ENCODE results near the gene MTCL3.

GRCh38 chr6:127475135-127475822, 43.9 kb downstream of the MTCL3 start:
- TF ChIP-seq TAF1 (IDR thresholded peaks at IDR 0.05; ENCODE audit: borderline replicate concordance, low read depth, low read length): no peak
- no peak for TF ChIP-seq POLR2AphosphoS5 (IDR thresholded peaks at IDR 0.05; ENCODE audit: low read depth, low read length)
- no peak for TF ChIP-seq POLR2A (IDR thresholded peaks at IDR 0.05; ENCODE audit: low read depth, low read length)
